ENCODE results near the gene CSRNP3.

Gene CSRNP3

GRCh38 chr2:165529130-165529529 is 59.6 kb downstream of the CSRNP3 start (continued):
- TF ChIP-seq SALL2 (tag by site-specific recombination; IDR thresholded peaks at IDR 0.05; ENCODE audit: borderline replicate concordance): no peak

GRCh38 chr2:165533331-165533730 is 63.8 kb downstream of the CSRNP3 start:
- H3K4me1 ChIP-seq (ENCODE audit: control insufficient read depth, insufficient read depth, low read length): no peaks in the 10 kb centered on the region
- TF ChIP-seq ZNF223 (tag by site-specific recombination; IDR thresholded peaks at IDR 0.05): no peak
- TF ChIP-seq ZNF423 (tag by site-specific recombination; IDR thresholded peaks at IDR 0.05): no peak
- no peak for TF ChIP-seq ZNF560 (tag by site-specific recombination; IDR thresholded peaks at IDR 0.05; ENCODE audit: borderline replicate concordance)
- no peak for TF ChIP-seq ZNF473 (tag by site-specific recombination; IDR thresholded peaks at IDR 0.05)
- no peak for TF ChIP-seq ZSCAN30 (tag by site-specific recombination; IDR thresholded peaks at IDR 0.05)
- TF ChIP-seq FEZF1 (tag by site-specific recombination; IDR thresholded peaks at IDR 0.05): no peak
- no peak for TF ChIP-seq ZNF239 (tag by site-specific recombination; IDR thresholded peaks at IDR 0.05)
- no peak for TF ChIP-seq ZNF391 (tag by site-specific recombination; IDR thresholded peaks at IDR 0.05; ENCODE audit: borderline replicate concordance, low read depth)
- no peak for TF ChIP-seq ZNF596 (tag by site-specific recombination; IDR thresholded peaks at IDR 0.05)
- no peak for TF ChIP-seq ZNF248 (tag by site-specific recombination; IDR thresholded peaks at IDR 0.05)
- no peak for TF ChIP-seq GFI1B (tag by site-specific recombination; IDR thresholded peaks at IDR 0.05)
- TF ChIP-seq INSM2 (tag by site-specific recombination; IDR thresholded peaks at IDR 0.05): no peak
- TF ChIP-seq ZNF514 (tag by site-specific recombination; IDR thresholded peaks at IDR 0.05): no peak
- TF ChIP-seq, protein P1, sequence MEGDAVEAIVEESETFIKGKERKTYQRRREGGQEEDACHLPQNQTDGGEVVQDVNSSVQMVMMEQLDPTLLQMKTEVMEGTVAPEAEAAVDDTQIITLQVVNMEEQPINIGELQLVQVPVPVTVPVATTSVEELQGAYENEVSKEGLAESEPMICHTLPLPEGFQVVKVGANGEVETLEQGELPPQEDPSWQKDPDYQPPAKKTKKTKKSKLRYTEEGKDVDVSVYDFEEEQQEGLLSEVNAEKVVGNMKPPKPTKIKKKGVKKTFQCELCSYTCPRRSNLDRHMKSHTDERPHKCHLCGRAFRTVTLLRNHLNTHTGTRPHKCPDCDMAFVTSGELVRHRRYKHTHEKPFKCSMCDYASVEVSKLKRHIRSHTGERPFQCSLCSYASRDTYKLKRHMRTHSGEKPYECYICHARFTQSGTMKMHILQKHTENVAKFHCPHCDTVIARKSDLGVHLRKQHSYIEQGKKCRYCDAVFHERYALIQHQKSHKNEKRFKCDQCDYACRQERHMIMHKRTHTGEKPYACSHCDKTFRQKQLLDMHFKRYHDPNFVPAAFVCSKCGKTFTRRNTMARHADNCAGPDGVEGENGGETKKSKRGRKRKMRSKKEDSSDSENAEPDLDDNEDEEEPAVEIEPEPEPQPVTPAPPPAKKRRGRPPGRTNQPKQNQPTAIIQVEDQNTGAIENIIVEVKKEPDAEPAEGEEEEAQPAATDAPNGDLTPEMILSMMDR (tag by site-specific recombination; IDR thresholded peaks at IDR 0.05): no peak
- TF ChIP-seq ZBTB21 (tag by site-specific recombination; IDR thresholded peaks at IDR 0.05): no peak
- no peak for TF ChIP-seq ZNF10 (tag by site-specific recombination; IDR thresholded peaks at IDR 0.05)
- no peak for TF ChIP-seq ZNF148 (tag by site-specific recombination; IDR thresholded peaks at IDR 0.05; ENCODE audit: borderline replicate concordance)
- no peak for TF ChIP-seq ZNF174 (tag by site-specific recombination; IDR thresholded peaks at IDR 0.05)
- TF ChIP-seq TCF7L2 (IDR thresholded peaks at IDR 0.05; ENCODE audit: borderline replicate concordance, low read depth, low read length): no peak
- TF ChIP-seq ZNF529 (tag by site-specific recombination; IDR thresholded peaks at IDR 0.05; ENCODE audit: insufficient replicate concordance): no peak
- POLR2A ChIA-PET: no interaction called here
- CTCF ChIA-PET: interaction anchor here (0.6 kb wide), 1 partner anchor 115 kb away, joined by 3 read pairs; no protein-coding TSS in a partner anchor
- no peak overlapping the region for H3K27ac ChIP-seq (ENCODE audit: extremely low read depth, low read depth, low read length)
- no peak overlapping the region for H3K4me3 ChIP-seq (ENCODE audit: low read depth, low read length)
- no peaks in the 10 kb centered on the region for H3K9me3 ChIP-seq (ENCODE audit: control insufficient read depth, insufficient read depth, low read depth, low read length)
- no peaks in the 10 kb centered on the region for H3K36me3 ChIP-seq (ENCODE audit: control insufficient read depth in 2 of 2, insufficient read depth in 1 of 2, low read length in 2 of 2)
